GM19397 (cell line): ENCODE measurements around the gene NRM.
"Not testable (repeated sequence)": the region's sequence is repeated elsewhere in the genome, so short reads cannot be mapped to it uniquely, and the experiment has no call there.

Source experiments
- ATAC-seq: cut with Tn5 transposase; IDR thresholded peaks from one replicate; pipeline ENCODE4 v1.9.1; 2021; ENCODE audit warnings: mild to moderate bottlenecking, moderate library complexity; ENCODE audit not compliant: unreplicated experiment

NRM gene

GRCh38 chr6:30720738-30721197, 30.0 kb upstream of the NRM start:
- ATAC-seq, result no peak

DNA sequence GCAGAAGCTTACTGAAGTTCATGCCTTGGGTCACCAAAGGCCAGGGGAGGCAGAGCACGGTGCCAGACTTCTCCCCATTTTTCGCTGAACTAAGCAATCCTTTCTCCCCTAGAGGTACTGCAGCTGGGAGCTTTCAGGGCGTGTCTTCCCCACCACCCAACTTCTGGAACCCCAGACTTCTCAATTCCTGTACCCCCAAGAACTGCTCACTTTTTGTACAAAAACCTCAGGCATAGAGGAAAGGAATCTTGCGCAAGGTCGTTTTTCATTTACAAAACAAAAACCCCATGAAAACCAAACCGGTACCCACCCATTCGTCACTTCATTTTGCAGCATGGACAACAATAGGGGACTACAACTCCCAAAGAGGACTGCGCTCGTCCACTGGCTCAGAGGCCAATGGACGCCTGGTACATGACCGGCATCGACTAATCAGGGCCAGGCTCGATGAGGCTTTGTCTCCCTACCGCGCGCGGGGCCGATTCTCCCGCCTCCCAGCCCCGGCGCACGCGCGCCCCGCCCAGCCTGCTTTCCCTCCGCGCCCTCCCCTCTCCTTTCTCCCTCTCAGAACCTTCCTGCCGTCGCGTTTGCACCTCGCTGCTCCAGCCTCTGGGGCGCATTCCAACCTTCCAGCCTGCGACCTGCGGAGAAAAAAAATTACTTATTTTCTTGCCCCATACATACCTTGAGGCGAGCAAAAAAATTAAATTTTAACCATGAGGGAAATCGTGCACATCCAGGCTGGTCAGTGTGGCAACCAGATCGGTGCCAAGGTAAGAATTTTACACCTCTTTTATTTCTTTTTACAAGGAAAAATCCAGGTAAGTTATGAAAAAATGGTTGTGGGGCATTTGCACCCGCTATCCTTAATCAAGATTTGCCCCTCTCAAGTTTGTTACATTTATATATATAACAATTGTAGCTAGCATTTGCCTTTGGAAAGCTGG, 29.3 kb upstream of the NRM start, which contains the start of gene TUBB:
TSS of gene TUBB (plus strand) at position 562 of the 947 bp plus-strand sequence. CDS start at position 717, 155 bp downstream.
- ATAC-seq, result peak; percentile 43

GRCh38 chr6:30719356-30719755, 28.6 kb upstream of the NRM start:
- ATAC-seq, result no peak

DNA sequence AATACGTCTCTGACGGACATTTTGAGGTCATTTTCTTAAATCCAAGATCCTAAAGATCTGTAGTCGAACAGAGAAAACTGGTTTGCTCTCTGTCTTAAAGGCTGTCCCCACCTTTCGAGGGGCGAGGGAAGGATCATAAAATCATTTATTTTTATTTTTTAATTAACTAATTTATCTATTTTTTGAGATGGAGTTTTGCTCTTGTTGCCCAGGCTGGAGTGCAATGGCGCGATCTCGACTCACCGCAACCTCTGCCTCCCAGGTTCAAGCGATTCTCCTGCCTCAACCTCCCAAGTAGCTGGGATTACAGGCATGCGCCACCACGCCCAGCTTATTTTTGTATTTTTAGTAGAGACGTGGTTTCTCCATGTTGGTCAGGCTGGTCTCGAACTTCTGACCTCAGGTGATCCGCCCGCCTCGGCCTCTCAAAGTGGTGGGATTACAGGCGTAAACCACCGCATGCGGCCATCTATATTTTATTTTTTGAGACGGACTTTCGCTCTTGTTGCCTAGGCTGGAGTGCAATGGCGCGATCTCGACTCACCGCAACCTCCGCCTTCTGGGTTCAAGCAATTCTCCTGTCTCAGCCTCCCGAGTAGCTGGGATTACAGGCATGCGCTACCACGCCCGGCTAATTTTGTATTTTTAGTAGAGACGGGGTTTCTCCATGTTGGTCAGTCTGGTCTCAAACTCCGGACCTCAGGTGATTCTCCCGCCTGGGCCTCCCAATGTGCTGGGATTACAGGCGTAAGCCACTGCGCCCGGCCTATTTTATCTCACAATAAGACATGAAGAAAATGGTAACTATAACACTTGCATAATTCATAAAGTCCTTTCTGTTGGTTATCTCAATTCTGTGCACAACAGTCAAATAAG, 27.3 kb upstream of the NRM start:
- not testable (repeated sequence) for ATAC-seq

DNA sequence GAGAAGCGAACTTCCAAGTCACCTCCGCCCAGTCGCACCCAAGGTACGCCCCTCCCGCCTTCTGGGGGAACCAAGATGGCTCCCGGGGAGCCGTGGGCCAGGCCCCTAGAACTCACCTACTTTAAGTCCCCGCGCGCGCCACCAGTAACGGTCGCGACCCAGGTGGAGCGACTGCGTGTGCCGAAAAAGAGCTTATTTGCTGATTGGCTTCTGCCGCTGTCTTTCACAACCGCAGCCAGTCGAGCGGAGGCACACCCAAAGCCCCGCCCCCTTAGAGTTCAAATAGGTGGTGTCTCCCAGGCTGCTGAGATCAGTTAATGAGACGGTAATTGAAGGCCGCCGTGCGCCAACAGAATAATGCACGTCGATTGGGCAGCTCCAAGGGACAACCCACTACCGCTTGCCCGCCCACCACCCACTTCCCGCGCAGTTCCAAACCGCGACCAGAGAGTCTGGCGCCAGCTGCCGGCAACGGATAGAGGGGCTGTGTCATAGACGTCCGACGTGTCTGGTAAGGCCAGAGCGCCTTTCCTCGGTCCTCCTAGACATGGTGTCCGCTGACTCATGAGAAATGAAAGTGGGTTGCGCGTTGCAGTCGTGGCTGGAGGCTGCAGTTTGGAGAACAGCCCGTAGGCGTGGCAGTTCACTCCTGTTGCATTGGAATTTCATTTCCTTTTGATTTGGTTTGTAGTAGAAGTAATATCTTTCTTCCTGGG, 26.5 kb upstream of the NRM start, which contains the start of gene MDC1:
TSS of gene MDC1 (minus strand) at position 153 of the 716 bp plus-strand sequence. CDS start 2,106 bp downstream, outside the sequence.
- peak; percentile 54 for ATAC-seq

DNA sequence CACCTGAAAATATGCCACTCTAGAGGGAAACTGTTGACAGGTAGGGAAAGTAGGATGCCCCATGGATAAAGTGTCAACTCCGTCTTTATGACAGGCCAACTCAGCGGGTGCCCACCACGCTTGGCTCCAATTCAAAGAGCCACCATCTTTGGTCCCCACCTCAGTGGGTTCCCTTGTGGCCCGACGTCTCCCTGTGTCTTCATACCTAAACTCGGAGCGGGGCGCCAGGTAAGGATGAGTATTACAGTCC, 26.0 kb upstream of the NRM start:
- ATAC-seq, result no peak

DNA sequence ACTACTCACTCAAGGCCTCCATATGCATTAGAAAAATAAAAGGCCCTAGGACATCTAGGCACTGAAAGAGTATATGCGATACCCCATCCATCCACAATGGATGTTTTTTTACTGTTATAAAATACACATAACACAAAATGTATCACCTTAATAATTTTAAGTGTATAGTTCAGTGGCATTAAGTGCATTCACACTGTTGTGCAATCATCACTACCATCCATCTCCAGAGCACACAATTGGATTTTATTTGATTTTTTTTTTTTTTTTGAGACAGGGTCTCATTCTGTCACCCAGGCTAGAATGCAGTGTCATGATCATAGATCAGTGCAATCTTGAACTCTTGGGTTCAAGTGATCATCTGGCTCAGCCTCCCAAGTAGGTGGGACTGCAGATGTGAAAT, 23.5 kb upstream of the NRM start:
- ATAC-seq, result no peak

DNA sequence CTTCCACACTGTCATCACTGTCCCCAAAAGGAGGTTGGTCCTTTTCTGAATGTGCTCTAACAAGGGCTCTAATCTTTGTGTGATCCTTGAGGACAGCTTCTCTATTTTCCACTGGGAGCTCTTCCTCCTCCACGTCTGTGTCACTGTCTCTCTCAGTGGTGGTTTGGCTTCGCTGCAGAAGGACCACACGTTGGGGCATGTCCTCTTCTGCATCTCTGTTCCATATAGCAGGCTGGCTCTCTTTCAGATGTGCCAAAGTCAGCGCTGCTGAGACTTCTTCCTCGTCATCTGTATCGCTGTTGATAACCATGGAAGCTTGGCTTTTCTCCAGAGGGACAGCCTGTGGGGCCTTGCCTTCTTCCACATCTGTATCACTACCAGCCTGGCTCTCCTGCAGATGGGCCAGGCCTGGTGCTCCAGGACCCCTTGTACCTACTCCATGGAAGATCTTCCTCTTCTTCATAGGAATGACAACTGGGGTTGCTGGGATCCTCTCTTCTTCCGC, 21.7 kb upstream of the NRM start:
- no peak for ATAC-seq

- ATAC-seq, result no peak
Observed at GRCh38 chr6:30711758-30712380, 21.1 kb upstream of the NRM start.

DNA sequence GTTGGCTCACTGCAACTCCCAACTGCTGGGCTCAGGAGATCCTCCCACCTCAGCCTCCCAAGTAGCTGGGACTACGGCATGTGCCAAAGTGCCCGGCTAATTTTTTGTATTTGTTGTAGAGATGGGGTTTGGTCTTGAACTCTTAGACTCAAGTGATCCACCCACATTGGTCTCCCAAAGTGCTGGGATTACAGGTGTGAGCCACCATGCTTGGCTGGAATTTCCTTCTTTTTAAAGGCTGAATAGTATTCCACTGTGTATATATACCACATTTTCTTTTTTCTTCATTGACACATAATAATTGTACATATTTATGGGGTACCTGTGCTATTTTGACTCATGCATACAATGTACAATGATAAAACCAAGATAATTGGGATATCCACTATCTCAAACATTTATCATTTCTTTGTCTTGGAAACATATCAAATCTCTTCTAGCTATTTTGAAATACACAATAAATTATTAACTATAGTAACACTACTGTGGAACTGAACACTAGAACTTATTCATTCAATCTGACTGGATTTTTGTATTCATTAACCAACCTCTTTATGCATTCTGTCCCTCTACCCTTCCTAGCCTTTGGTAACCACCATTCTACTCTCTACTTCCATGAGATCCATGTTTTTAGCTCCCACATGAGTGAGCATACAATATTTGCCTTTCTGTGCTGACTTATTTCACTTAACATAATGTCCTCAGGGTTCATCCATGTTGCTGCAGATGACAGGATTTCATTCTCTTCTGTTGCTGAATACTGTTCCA, 18.5 kb upstream of the NRM start:
- ATAC-seq, result no peak

GRCh38 chr6:30707281-30707850, 16.6 kb upstream of the NRM start:
- no peak for ATAC-seq

DNA sequence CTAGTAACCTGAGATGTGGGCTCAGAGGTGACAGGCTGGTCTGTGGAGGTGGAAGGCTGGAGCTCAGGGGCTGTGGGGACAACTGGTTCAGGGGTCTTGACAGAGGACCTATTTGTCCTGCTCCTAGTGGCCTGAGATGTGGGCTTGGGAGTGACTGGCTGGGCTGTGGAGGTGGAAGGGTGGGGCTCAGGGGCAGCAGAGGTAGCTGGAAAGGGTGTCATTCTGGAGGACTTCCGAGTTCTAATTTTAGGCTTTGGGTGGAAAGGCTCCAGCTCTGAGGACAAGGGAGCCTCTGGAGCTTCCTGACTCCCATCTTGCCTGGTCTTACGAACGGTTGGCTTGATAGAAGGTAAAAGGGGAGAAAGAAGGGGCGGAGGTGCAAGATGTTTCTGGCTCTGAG, 14.8 kb upstream of the NRM start:
- ATAC-seq, result no peak

- no peak for ATAC-seq
Observed at GRCh38 chr6:30703821-30704220, 13.0 kb upstream of the NRM start.

DNA sequence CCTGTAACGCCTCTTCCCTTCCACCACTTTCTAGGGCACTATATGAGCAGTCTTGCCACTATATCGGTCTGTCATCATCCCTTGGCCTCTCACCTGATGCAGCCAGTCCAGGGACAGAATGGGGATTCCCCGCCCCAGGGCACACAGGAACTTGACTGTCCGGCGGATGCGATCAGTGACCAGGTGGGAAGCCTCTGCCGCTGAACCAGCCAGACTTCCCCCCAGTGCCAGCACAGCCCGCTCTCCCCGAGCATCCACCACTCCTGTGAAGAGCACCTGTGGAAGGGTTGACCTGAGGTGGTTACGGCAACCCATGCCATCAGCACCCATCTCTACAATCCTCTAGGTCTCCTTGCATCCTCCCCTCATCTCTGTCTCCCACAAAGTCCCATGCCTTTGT, 12.2 kb upstream of the NRM start:
- ATAC-seq, result no peak

DNA sequence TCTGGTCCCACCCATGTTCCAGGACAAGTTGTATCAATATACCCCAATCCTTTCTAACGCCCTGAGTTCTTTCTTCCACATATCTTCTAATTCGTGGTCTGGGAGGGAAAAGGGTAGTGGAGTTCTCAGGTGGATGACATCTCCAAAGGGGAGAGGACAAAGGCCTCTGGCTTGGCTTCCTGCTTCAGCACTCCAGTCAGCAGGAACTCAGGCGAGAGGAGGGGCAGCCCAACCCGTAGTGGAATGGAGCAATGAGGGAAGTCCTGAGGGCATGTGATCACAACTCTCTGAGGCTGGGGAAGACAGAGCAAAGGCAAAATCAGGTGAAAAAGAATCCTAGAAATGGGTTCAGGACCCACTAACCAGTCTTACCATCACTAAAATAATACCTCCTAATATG, 9.6 kb upstream of the NRM start:
- no peak for ATAC-seq

- ATAC-seq, result no peak
Observed at GRCh38 chr6:30696432-30696831, 5.6 kb upstream of the NRM start.

DNA sequence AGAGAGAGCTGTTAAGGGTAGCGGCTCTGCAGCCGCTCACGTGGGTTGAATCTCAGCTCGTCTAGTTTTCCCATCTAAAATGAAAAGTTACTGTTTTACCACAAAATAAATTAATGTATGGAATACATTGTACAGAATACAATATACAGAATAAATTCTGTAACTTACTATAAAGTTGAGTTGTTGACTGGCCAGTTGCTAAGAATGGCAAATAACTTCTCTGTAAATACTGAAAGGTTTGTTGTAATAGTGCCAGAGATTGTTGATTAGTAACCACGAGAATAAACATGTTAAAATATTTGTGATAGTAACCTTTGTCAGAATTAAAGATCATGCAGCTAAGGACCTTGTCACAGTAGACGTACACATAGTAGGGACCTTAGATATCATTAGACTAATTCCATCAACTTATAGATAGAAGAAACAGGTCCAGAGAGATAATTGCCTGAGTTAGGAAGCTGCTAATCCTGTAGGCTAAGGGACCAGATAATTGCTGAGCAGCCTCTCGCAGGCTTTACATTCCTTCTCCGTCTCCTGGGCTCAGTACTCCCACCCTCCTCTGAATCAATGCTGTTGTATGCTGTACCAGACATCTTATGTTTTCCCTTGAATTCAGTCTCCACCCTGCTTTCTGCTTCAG, 544 bp upstream of the NRM start:
- ATAC-seq, result no peak

DNA sequence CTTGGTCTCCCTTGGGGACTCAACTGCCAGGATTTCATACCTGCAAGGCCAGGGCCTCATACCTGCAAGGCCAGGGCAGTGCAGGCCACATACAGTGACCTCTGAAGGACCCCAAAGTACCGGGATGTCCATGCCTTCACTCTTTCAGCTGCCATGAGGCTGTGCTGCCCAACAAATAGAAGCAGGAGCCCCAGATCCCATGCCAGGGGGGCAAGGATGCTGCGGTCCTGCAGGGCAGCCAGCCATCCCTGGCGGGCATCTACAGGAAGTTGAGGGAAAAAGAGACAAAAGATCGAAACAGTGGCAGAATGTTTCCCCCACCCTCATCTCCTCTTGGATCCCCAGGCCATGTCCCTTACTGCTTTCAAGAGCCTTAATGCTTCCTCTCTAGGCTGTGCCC, 799 bp downstream of the NRM start:
- no peak for ATAC-seq
